HepG2 (cell line): ENCODE results near the gene EPHB4. TPM values are rescaled to one million over a fixed set of nuclear protein-coding genes. Genes with fewer than 3 reads are reported as not detected.

Source experiments
- ARID2 ChIP-seq: sonication (generic); formaldehyde crosslinking; IDR thresholded peaks from 2 replicates; pipeline ENCODE4 v1.8.1; 2022; ENCODE audit warnings: mild to moderate bottlenecking, missing genetic modification reagents, borderline replicate concordance
- BHLHE40 ChIP-seq: IDR thresholded peaks from 2 replicates; pipeline ENCODE4 v1.6.1; 2011; ENCODE audit warnings: low read length, improper control_type of control experiment
- HNF4G ChIP-seq, 2 experiments: sonication (generic) in 1 of 2; formaldehyde crosslinking in 1 of 2; IDR thresholded peaks; 2 replicates each; pipeline versions ENCODE4 v1.4.0 to v1.6.1; 2011 to 2020; ENCODE audit warnings: borderline replicate concordance in 2 of 2, low read depth in 2 of 2, mild to moderate bottlenecking in 2 of 2, low read length in 1 of 2, missing genetic modification reagents in 1 of 2, moderate library complexity in 1 of 2
- ISX ChIP-seq: sonication (generic); formaldehyde crosslinking; conservative IDR thresholded peaks from 2 replicates; pipeline ENCODE4 v1.5.0; 2020; ENCODE audit warnings: missing genetic modification reagents
- KAT2B ChIP-seq: fragments of 150-350 bp; IDR thresholded peaks from 2 replicates; pipeline ENCODE4 v1.6.1; 2014; ENCODE audit warnings: low read depth, low read length, borderline replicate concordance
- MBNL3 ChIP-seq: fragments of 250-450 bp; sonication (Bioruptor Pico); conservative IDR thresholded peaks from 2 replicates; pipeline ENCODE4 v1.8.0; 2022; ENCODE audit warnings: mild to moderate bottlenecking, inconsistent platforms
- PCBP1 ChIP-seq: fragments of 200-400 bp; formaldehyde crosslinking; IDR thresholded peaks from 2 replicates; pipeline ENCODE4 v1.6.1; 2017; ENCODE audit warnings: mild to moderate bottlenecking, low read depth, low read length, borderline replicate concordance
- PRMT3 ChIP-seq: sonication (generic); formaldehyde crosslinking; IDR thresholded peaks from 2 replicates; pipeline ENCODE4 v1.8.1; 2022; ENCODE audit warnings: low read depth, mild to moderate bottlenecking, moderate library complexity, missing genetic modification reagents, borderline replicate concordance
- TSC22D2 ChIP-seq: sonication (generic); formaldehyde crosslinking; IDR thresholded peaks from 2 replicates; pipeline ENCODE4 v1.5.1; 2020; ENCODE audit warnings: missing genetic modification reagents, mild to moderate bottlenecking, borderline replicate concordance
- XRCC5 ChIP-seq: fragments of 200-400 bp; formaldehyde crosslinking; optimal IDR thresholded peaks from 2 replicates; pipeline ENCODE3; 2017; ENCODE audit warnings: mild to moderate bottlenecking, low read length
- ZBTB38 ChIP-seq: sonication (generic); formaldehyde crosslinking; IDR thresholded peaks from 2 replicates; pipeline ENCODE4 v1.5.1; 2020; ENCODE audit warnings: mild to moderate bottlenecking, missing genetic modification reagents
- ZFP62 ChIP-seq: sonication (generic); formaldehyde crosslinking; IDR thresholded peaks from 2 replicates; pipeline ENCODE4 v1.4.0; 2020; ENCODE audit warnings: missing genetic modification reagents
- ZNF225 ChIP-seq: sonication (generic); formaldehyde crosslinking; IDR thresholded peaks from 2 replicates; pipeline ENCODE4 v1.4.0; 2020; ENCODE audit warnings: mild to moderate bottlenecking, missing genetic modification reagents
- ZNF317 ChIP-seq: sonication (generic); formaldehyde crosslinking; IDR thresholded peaks from 2 replicates; pipeline ENCODE4 v1.5.0; 2020; ENCODE audit warnings: mild to moderate bottlenecking, missing genetic modification reagents
- ZNF598 ChIP-seq: sonication (generic); formaldehyde crosslinking; IDR thresholded peaks from 2 replicates; pipeline ENCODE4 v1.5.1; 2020; ENCODE audit warnings: mild to moderate bottlenecking, missing genetic modification reagents, borderline replicate concordance
- ZNF670 ChIP-seq: sonication (generic); formaldehyde crosslinking; IDR thresholded peaks from 2 replicates; pipeline ENCODE4 v1.8.0; 2022; ENCODE audit warnings: mild to moderate bottlenecking, missing genetic modification reagents, borderline replicate concordance
- ZNF850 ChIP-seq: sonication (generic); formaldehyde crosslinking; conservative IDR thresholded peaks from 2 replicates; pipeline ENCODE4 v1.9.0; 2021; ENCODE audit warnings: mild to moderate bottlenecking, missing genetic modification reagents
- ZNF878 ChIP-seq: sonication (generic); formaldehyde crosslinking; IDR thresholded peaks from 2 replicates; pipeline ENCODE4 v1.8.1; 2023; ENCODE audit warnings: mild to moderate bottlenecking, missing genetic modification reagents, moderate library complexity
- ZSCAN30 ChIP-seq: sonication (generic); formaldehyde crosslinking; IDR thresholded peaks from 2 replicates; pipeline ENCODE4 v1.5.0; 2020; ENCODE audit warnings: mild to moderate bottlenecking, missing genetic modification reagents
- polyA plus RNA-seq, 8 experiments: library from polyadenylated mRNA; depleted of rRNA in 3 of 8; stranded (reverse) in 7 of 8; unstranded in 1 of 8; fragments of >200 nt; fragmentation: Illumina TruSeq in 4 of 8; extraction: Trizol in 4 of 8; gene quantifications; 2 replicates each; pipeline versions ENCODE4 v1.2.1 to v1.2.3, GENCODE V29; 2011 to 2016; ENCODE audit warnings: low read depth in 4 of 8, missing spikeins in 1 of 8, mixed read lengths in 1 of 8; ENCODE audit not compliant: insufficient read depth in 1 of 8
- total RNA-seq, 5 experiments: library from RNA; depleted of rRNA; stranded (reverse); fragments of >200 nt; fragmentation: Illumina TruSeq; extraction: Trizol; gene quantifications; 2 replicates each; pipeline ENCODE4 v1.2.3, GENCODE V29; 2016; ENCODE audit warnings: low read depth in 1 of 5
- TF ChIP-seq, protein P1 (sequence below): sonication (generic); formaldehyde crosslinking; IDR thresholded peaks from 2 replicates; pipeline ENCODE4 v1.8.0; 2022; ENCODE audit warnings: mild to moderate bottlenecking, missing genetic modification reagents, moderate library complexity
- TF ChIP-seq, protein P2 (sequence below): sonication (generic); formaldehyde crosslinking; IDR thresholded peaks from 2 replicates; pipeline ENCODE4 v1.8.1; 2023; ENCODE audit warnings: mild to moderate bottlenecking, inconsistent platforms, moderate library complexity, missing genetic modification reagents, borderline replicate concordance
- TF ChIP-seq, protein P3 (sequence below): sonication (generic); formaldehyde crosslinking; IDR thresholded peaks from 2 replicates; pipeline ENCODE4 v1.4.0; 2020; ENCODE audit warnings: missing genetic modification reagents
- TF ChIP-seq, protein P4 (sequence below), 2 experiments: fragments of 450-650 bp in 1 of 2; sonication (generic) in 1 of 2; formaldehyde crosslinking; IDR thresholded peaks; 2 replicates each; pipeline versions ENCODE4 v1.5.0 to v1.8.0; 2020 to 2022; ENCODE audit warnings: mild to moderate bottlenecking in 1 of 2, missing genetic modification reagents in 1 of 2

The EPHB4 gene
- total and polyA plus RNA-seq, 2 of the 13 experiments (the other 11 are each of a cell fraction or from before 2014, with no cell fraction given), result 61.4 to 69.6 TPM

DNA sequence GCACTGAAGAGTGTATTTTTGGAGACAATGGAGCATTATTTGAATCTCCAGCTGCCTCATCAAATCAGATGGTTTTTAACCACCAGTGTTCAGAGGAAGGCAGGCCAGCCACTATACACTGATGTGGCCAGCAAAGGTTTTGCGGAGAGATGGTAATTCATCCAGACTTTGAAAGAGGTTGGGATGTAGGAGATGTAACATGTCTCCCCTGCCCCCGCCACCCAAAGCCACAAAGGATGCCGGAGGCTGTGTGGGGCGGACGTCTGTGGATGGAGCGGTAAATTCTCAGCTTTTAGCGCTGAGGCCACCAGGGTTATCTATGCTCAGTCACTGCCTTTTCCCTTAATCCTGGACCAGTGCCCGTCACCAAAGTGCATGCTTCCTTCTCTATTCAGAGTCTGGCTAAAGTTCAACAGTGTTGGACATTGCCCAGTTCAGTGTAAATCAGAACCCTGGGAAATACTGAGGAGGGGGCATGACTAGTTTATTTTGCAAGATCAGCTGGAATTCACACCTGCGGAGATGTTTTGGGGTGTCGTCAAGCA lies 36.2 kb upstream of the EPHB4 start (continued):
- TF ChIP-seq, protein P1, sequence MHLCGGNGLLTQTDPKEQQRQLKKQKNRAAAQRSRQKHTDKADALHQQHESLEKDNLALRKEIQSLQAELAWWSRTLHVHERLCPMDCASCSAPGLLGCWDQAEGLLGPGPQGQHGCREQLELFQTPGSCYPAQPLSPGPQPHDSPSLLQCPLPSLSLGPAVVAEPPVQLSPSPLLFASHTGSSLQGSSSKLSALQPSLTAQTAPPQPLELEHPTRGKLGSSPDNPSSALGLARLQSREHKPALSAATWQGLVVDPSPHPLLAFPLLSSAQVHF, result no peak
- TF ChIP-seq MBNL3 (CRISPR knock-in tag), result no peak
- no peak for TF ChIP-seq ZNF317
- TF ChIP-seq HNF4G (IDR thresholded peaks at IDR 0.05; ENCODE audit: borderline replicate concordance, low read depth, low read length), result peak; percentile 70
- no peak for TF ChIP-seq HNF4G (CRISPR knock-in tag; IDR thresholded peaks at IDR 0.05; ENCODE audit: borderline replicate concordance, low read depth)
- no peak for TF ChIP-seq XRCC5
- TF ChIP-seq ZNF225 (CRISPR knock-in tag), result no peak
- no peak for TF ChIP-seq ISX
- peak; percentile 56; the same call in 1 of the 2 replicates for TF ChIP-seq ZNF670 (CRISPR knock-in tag)
- TF ChIP-seq TSC22D2 (CRISPR knock-in tag), result no peak
- no peak for TF ChIP-seq ZFP62 (CRISPR knock-in tag)
- no peak for TF ChIP-seq ZSCAN30 (CRISPR knock-in tag)
- TF ChIP-seq, protein P2, sequence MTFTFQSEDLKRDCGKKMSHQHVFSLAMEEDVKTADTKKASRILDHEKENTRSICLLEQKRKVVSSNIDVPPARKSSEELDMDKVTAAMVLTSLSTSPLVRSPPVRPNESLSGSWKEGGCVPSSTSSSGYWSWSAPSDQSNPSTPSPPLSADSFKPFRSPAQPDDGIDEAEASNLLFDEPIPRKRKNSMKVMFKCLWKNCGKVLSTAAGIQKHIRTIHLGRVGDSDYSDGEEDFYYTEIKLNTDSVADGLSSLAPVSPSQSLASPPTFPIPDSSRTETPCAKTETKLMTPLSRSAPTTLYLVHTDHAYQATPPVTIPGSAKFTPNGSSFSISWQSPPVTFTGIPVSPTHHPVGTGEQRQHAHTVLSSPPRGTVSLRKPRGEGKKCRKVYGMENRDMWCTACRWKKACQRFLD (CRISPR knock-in tag), result no peak
- peak; percentile 36; the same call in 1 of the 2 replicates for TF ChIP-seq ZBTB38 (CRISPR knock-in tag)
- no peak for TF ChIP-seq BHLHE40
- TF ChIP-seq ZNF850 (CRISPR knock-in tag), result no peak
- TF ChIP-seq KAT2B, result no peak
- no peak for TF ChIP-seq PCBP1
- TF ChIP-seq ARID2 (CRISPR knock-in tag), result no peak
- TF ChIP-seq PRMT3, result no peak
- TF ChIP-seq, protein P3, sequence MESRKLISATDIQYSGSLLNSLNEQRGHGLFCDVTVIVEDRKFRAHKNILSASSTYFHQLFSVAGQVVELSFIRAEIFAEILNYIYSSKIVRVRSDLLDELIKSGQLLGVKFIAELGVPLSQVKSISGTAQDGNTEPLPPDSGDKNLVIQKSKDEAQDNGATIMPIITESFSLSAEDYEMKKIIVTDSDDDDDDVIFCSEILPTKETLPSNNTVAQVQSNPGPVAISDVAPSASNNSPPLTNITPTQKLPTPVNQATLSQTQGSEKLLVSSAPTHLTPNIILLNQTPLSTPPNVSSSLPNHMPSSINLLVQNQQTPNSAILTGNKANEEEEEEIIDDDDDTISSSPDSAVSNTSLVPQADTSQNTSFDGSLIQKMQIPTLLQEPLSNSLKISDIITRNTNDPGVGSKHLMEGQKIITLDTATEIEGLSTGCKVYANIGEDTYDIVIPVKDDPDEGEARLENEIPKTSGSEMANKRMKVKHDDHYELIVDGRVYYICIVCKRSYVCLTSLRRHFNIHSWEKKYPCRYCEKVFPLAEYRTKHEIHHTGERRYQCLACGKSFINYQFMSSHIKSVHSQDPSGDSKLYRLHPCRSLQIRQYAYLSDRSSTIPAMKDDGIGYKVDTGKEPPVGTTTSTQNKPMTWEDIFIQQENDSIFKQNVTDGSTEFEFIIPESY (CRISPR knock-in tag), result peak; percentile 56; the same call in 1 of the 2 replicates
- TF ChIP-seq ZNF598, result no peak
- TF ChIP-seq, protein P4, sequence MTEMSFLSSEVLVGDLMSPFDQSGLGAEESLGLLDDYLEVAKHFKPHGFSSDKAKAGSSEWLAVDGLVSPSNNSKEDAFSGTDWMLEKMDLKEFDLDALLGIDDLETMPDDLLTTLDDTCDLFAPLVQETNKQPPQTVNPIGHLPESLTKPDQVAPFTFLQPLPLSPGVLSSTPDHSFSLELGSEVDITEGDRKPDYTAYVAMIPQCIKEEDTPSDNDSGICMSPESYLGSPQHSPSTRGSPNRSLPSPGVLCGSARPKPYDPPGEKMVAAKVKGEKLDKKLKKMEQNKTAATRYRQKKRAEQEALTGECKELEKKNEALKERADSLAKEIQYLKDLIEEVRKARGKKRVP (CRISPR knock-in tag; IDR thresholded peaks at IDR 0.05), result no peak
- no peak for TF ChIP-seq ZNF878 (CRISPR knock-in tag)
